HepG2 (cell line): Measurements from ENCODE around the gene PRKAR1B. TPM values are rescaled to one million over a fixed set of nuclear protein-coding genes. Genes with fewer than 3 reads are reported as not detected.
"Not testable (repeated sequence)": the region's sequence is repeated elsewhere in the genome, so short reads cannot be mapped to it uniquely, and the experiment has no call there.

ENCODE experiments used
- ATAC-seq: fragments of 200-7000 bp; cut with Tn5 transposase; 3 replicates; pipeline ENCODE4 v1.9.1; 2020; ENCODE audit warnings: mild to moderate bottlenecking, moderate library complexity
- BruUV-seq: library from RNA; stranded (reverse); fragments of 400-500 nt; replicated peaks from 2 replicates; lab custom pipeline; 2021; lab: Mats Ljungman, UMichigan
- CTCF ChIA-PET: fragments of 300-600 bp; formaldehyde crosslinking; extraction: SDS; loops from one replicate; lab custom pipeline; 2021; ENCODE audit warnings: low total read pairs, inconsistent platforms, low intra/inter-chr PET ratio; lab: Yijun Ruan, JAX
- POLR2A ChIA-PET: fragments of 350-600 bp; sonication (Branson Sonifier 250); formaldehyde crosslinking; loops from one replicate; lab custom pipeline; 2020; ENCODE audit warnings: antibody characterized with exemption, inconsistent platforms; lab: Yijun Ruan, JAX
- DNase-seq: peaks from one replicate; pipeline ENCODE4 v3.0.0-alpha.2; 2015; ENCODE audit warnings: low spot score
- FAIRE-seq: peaks from 3 replicates; lab custom pipeline; 2011; peaks lifted over from hg19 to GRCh38; lab: Jason Lieb, UNC
- H2AFZ ChIP-seq: one replicate; pipeline ENCODE4 v1.6.1; 2011; ENCODE audit warnings: low read length, inconsistent platforms
- H3K27ac ChIP-seq: fragments of 300-600 bp; 3 replicates; pipeline ENCODE4 v1.8.0; 2011; ENCODE audit warnings: mixed run types, mild to moderate bottlenecking, mixed read lengths, low read length, inconsistent platforms; ENCODE audit not compliant: insufficient read depth; ENCODE audit errors: extremely low read length
- H3K27me3 ChIP-seq, 2 experiments: fragments of 200-600 bp in 1 of 2; 2 replicates in 1 of 2; 3 replicates in 1 of 2; pipeline versions ENCODE4 v1.6.0 to v1.8.0; 2011; ENCODE audit warnings: low read length in 2 of 2, mild to moderate bottlenecking in 2 of 2, moderate library complexity in 2 of 2, inconsistent platforms in 1 of 2; ENCODE audit not compliant: insufficient read depth in 2 of 2, control insufficient read depth in 1 of 2
- H3K36me3 ChIP-seq, 2 experiments: fragments of 200-600 bp in 1 of 2; replicated peaks in 1 of 2; 2 replicates in 1 of 2; 3 replicates in 1 of 2; pipeline versions ENCODE4 v1.5.1 to v1.8.0; 2011; ENCODE audit warnings: low read length in 2 of 2, inconsistent platforms in 1 of 2; ENCODE audit not compliant: insufficient read depth in 2 of 2, control insufficient read depth in 1 of 2
- H3K4me1 ChIP-seq: 2 replicates; pipeline ENCODE4 v1.5.1; 2012; ENCODE audit warnings: low read length, inconsistent platforms; ENCODE audit not compliant: insufficient read depth
- H3K4me2 ChIP-seq: 2 replicates; pipeline ENCODE4 v1.6.0; 2011; ENCODE audit warnings: low read depth, low read length, inconsistent platforms
- H3K4me3 ChIP-seq, 3 experiments: fragments of 200-600 bp in 1 of 3; sonication (generic), shearing (Covaris generic) in 1 of 3; replicated peaks in 1 of 3; 2 replicates each; pipeline ENCODE4 v1.5.1; 2011 to 2016; ENCODE audit warnings: low read length in 3 of 3, inconsistent platforms in 2 of 3, low read depth in 2 of 3, mild to moderate bottlenecking in 2 of 3, control low read depth in 1 of 3, mixed read lengths in 1 of 3; ENCODE audit not compliant: insufficient read depth in 1 of 3
- H3K79me2 ChIP-seq: one replicate; pipeline ENCODE4 v1.6.1; 2011; ENCODE audit warnings: low read length, inconsistent platforms; ENCODE audit not compliant: insufficient read depth
- H3K9ac ChIP-seq: 2 replicates; pipeline ENCODE4 v1.6.0; 2011; ENCODE audit warnings: mild to moderate bottlenecking, low read depth, low read length, inconsistent platforms; ENCODE audit not compliant: insufficient read depth
- H3K9me3 ChIP-seq: 2 replicates; pipeline ENCODE4 v1.5.1; 2012; ENCODE audit warnings: mild to moderate bottlenecking, low read length
- H4K20me1 ChIP-seq: 2 replicates; pipeline ENCODE4 v1.6.0; 2011; ENCODE audit warnings: inconsistent platforms, mild to moderate bottlenecking, low read length, moderate library complexity; ENCODE audit not compliant: insufficient read depth
- CTCF ChIP-seq: sonication (generic); formaldehyde crosslinking; IDR thresholded peaks from 2 replicates; pipeline ENCODE4 v1.5.0; 2020; ENCODE audit warnings: mild to moderate bottlenecking, missing genetic modification reagents, moderate library complexity
- ZBTB38 ChIP-seq: sonication (generic); formaldehyde crosslinking; IDR thresholded peaks from 2 replicates; pipeline ENCODE4 v1.5.1; 2020; ENCODE audit warnings: mild to moderate bottlenecking, missing genetic modification reagents
- ZBTB7B ChIP-seq: sonication (generic); formaldehyde crosslinking; IDR thresholded peaks from 2 replicates; pipeline ENCODE4 v1.4.0; 2020; ENCODE audit warnings: missing genetic modification reagents
- ZIK1 ChIP-seq: sonication (generic); formaldehyde crosslinking; IDR thresholded peaks from 2 replicates; pipeline ENCODE4 v1.5.0; 2020; ENCODE audit warnings: mild to moderate bottlenecking, low read depth, missing genetic modification reagents, borderline replicate concordance
- WGBS: methylation state at CpG from one replicate; pipeline ENCODE4 v1.1.6; 2017; ENCODE audit warnings: low lambda C conversion rate; 5-methylcytosine and 5-hydroxymethylcytosine counted together
- in situ Hi-C: cut with HindIII; loops from 2 replicates; pipeline ENCODE4 v1.10.0; 2017; ENCODE audit warnings: low pct_unique_long_range_greater_than_20kb; ENCODE audit not compliant: extremely low pct_ligation_motif_present
- intact Hi-C: fragments of 100-400 bp; cut with micrococcal nuclease; formaldehyde crosslinking; loops from one replicate; pipeline ENCODE4 v1.10.0; 2022; ENCODE audit not compliant: unreplicated experiment
- polyA plus RNA-seq, 8 experiments: library from polyadenylated mRNA; depleted of rRNA in 3 of 8; stranded (reverse) in 7 of 8; unstranded in 1 of 8; fragments of >200 nt; fragmentation: Illumina TruSeq in 4 of 8; extraction: Trizol in 4 of 8; gene quantifications; 2 replicates each; pipeline versions ENCODE4 v1.2.1 to v1.2.3, GENCODE V29; 2011 to 2016; ENCODE audit warnings: low read depth in 4 of 8, missing spikeins in 1 of 8, mixed read lengths in 1 of 8; ENCODE audit not compliant: insufficient read depth in 1 of 8
- total RNA-seq, 5 experiments: library from RNA; depleted of rRNA; stranded (reverse); fragments of >200 nt; fragmentation: Illumina TruSeq; extraction: Trizol; gene quantifications; 2 replicates each; pipeline ENCODE4 v1.2.3, GENCODE V29; 2016; ENCODE audit warnings: low read depth in 1 of 5

The PRKAR1B gene
- total and polyA plus RNA-seq, 2 of the 13 experiments (the other 11 are each of a cell fraction or from before 2014, with no cell fraction given), result 7.9 to 28.2 TPM

- DNase-seq, CTCF ChIA-PET, BruUV-seq, H3K27me3 ChIP-seq, H2AFZ ChIP-seq, H3K9me3 ChIP-seq, FAIRE-seq, H3K36me3 ChIP-seq, H3K79me2 ChIP-seq, H4K20me1 ChIP-seq, in situ Hi-C loops: not testable (repeated sequence)
- H3K9ac ChIP-seq, result peak overlapping the region; percentile 50; the same call in 1 of the 2 replicates
- peak overlapping the region; percentile 43 for H3K27ac ChIP-seq
- H3K4me1 ChIP-seq, result peaks cover 22% of the 10 kb centered on the region
- ATAC-seq, result peak; percentile 23
- 0 out of 6 replicates have a peak overlapping the region, but pooled peaks of 1 of the 3 experiments have one; percentile 61 for H3K4me3 ChIP-seq
- H3K4me2 ChIP-seq, result peak overlapping the region; percentile 72
- 90% methylated on average over 19 of the region's 32 CpGs for WGBS
- POLR2A ChIA-PET, result interaction anchor here (0.8 to 2.6 kb wide), 7 partner anchors 9 to 403 kb away, joined by 3 to 19 read pairs (median 4); partner anchors contain the start of gene PDGFA
- intact Hi-C loops, result loop anchor here (2.0 kb wide), 1 partner anchor 14 kb away; no protein-coding TSS in a partner anchor
- TF ChIP-seq ZBTB7B (CRISPR knock-in tag) (peak; percentile 61; the same call in 1 of the 2 replicates), ZIK1 (CRISPR knock-in tag) (0 out of 2 replicates have a peak, but pooled peaks have one; percentile 2), ZBTB38 (CRISPR knock-in tag) (peak; percentile 31; the same call in 1 of the 2 replicates), CTCF (CRISPR knock-in tag) (peak; percentile 45; the same call in 1 of the 2 replicates)
Measured at GRCh38 chr7:552151-552867, 174.8 kb downstream of the PRKAR1B start.

GRCh38 chr7:551615-551970 is 175.5 kb downstream of the PRKAR1B start:
- H3K4me2 ChIP-seq, ATAC-seq: not testable (repeated sequence)

More at GRCh38 chr7:551615-551970, 175.5 kb downstream of the PRKAR1B start:
- H3K9me3 ChIP-seq, H3K27me3 ChIP-seq, intact Hi-C loops, H3K27ac ChIP-seq, H3K36me3 ChIP-seq, BruUV-seq, H2AFZ ChIP-seq, H3K4me3 ChIP-seq, FAIRE-seq, in situ Hi-C loops, H4K20me1 ChIP-seq, CTCF ChIA-PET, H3K9ac ChIP-seq, H3K79me2 ChIP-seq, DNase-seq: not testable (repeated sequence)
- POLR2A ChIA-PET, result interaction anchor here (2.6 kb wide), 1 partner anchor 9 kb away, joined by 12 read pairs; no protein-coding TSS in a partner anchor
- peaks cover 22% of the 10 kb centered on the region for H3K4me1 ChIP-seq
- 94% methylated on average over 9 of the region's 9 CpGs for WGBS
